GM13977 (cell line): Measurements from ENCODE around the gene OR51B2.
"Not testable (repeated sequence)": the region's sequence is repeated elsewhere in the genome, so short reads cannot be mapped to it uniquely, and the experiment has no call there.

ENCODE experiments used
- DNase-seq: peaks from one replicate; pipeline ENCODE4 v3.0.0; 2012; ENCODE audit warnings: low spot score
- in situ Hi-C: fragments of 300-500 bp; cut with MboI; formaldehyde crosslinking; loops from one replicate; pipeline ENCODE4 v1.12.0; 2022; ENCODE audit warnings: low sequenced_read_pairs, low pct_unique_long_range_greater_than_20kb, mixed read lengths, inconsistent platforms; ENCODE audit not compliant: unreplicated experiment
- TF ChIP-seq, protein P1 (sequence below): IDR thresholded peaks from 2 replicates; pipeline ENCODE4 v1.5.1; 2012; ENCODE audit warnings: mild to moderate bottlenecking, control low read depth; ENCODE audit not compliant: insufficient read depth; ENCODE audit errors: extremely low read depth, missing control alignments

OR51B2 gene

DNA sequence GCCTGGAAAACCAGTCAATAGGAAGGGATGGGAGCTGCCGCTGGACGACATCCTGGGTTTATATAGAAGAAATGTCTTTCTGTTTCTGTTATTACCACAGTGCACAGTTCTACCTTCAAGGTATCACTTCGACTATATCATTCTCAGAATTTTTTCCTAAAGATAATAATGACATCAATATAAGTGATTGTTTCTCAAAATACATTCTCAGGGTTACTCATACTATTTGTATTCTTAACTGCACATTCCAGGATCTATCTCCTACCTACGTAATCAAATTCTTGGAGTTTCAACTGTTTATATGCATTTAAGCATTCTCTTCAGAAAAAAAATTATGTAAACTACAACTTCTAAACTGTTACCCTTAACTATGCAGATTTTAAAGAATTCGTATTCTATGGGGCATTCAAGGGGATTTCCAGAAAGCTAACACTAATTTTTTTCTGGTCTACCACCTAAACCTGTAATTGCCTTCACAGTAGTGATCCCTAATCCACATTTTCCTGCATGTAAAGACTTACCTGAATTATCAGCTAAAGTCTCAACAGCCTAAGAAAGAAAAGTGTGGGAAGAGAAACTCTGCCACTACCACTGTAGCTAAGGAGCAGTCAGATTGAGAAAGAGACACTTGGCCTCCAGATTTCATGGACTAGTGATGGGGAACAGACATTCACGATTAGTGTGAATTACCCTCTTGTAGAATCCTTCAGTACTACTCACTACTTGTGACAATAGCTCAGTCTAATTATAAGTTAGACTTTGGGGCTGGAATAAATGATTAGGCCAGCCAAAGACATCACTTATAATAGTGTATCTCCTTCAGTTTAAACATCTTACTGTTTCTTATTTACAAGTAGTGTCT, 19.6 kb upstream of the OR51B2 start, which contains the start of gene OR51B5:
Gene OR51B5 (minus strand): TSS at position 51 of the 862 bp plus-strand sequence. CDS start 0 bp downstream, at position 51.
- in situ Hi-C loops: no loop called here
- no peak for DNase-seq
- TF ChIP-seq, protein P1, sequence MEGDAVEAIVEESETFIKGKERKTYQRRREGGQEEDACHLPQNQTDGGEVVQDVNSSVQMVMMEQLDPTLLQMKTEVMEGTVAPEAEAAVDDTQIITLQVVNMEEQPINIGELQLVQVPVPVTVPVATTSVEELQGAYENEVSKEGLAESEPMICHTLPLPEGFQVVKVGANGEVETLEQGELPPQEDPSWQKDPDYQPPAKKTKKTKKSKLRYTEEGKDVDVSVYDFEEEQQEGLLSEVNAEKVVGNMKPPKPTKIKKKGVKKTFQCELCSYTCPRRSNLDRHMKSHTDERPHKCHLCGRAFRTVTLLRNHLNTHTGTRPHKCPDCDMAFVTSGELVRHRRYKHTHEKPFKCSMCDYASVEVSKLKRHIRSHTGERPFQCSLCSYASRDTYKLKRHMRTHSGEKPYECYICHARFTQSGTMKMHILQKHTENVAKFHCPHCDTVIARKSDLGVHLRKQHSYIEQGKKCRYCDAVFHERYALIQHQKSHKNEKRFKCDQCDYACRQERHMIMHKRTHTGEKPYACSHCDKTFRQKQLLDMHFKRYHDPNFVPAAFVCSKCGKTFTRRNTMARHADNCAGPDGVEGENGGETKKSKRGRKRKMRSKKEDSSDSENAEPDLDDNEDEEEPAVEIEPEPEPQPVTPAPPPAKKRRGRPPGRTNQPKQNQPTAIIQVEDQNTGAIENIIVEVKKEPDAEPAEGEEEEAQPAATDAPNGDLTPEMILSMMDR: no peak

DNA sequence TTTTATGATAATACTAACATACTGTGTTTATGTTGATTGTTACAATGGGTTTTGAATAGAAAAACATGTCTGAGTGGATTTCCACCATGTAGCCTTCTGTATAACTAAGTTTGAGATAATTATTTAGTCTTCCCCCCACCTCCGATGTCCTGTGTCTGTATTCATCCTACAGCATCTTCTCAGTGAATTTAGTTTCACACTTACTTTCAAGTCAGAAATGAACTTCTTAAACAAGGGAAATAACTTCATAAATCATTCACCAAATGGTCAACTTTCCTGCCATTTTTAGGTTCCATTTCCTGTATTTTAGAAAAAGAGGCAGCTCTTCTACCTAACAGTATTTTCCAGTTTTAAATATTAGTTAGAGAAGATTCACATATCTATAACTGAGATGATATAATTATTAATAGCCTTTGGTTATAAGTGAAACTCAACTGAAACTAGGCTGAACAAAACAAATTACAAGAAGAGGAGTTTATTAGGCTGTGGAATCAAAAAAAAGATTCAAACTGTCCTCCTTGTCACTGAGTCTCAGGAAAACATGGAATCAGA, 15.8 kb upstream of the OR51B2 start:
- in situ Hi-C loops: no loop called here
- TF ChIP-seq, protein P1: no peak
- DNase-seq: no peak

DNA sequence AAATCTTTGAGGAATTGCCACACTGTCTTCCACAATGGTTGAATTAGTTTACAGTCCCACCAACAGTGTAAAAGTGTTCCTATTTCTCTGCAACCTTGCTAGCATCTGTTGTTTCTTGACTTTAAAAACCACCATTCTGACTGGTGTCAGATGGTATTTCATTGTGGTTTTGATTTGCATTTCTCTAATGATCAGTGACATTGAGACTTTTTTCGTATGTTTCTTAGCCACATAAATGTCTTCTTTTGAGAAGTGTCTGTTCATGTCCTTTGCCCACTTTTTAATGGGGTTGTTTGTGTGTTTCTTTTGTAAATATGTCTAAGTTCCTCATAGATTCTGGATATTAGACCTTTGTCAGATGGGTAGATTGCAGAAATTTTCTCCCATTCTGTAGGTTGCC, 13.2 kb upstream of the OR51B2 start:
- in situ Hi-C loops: not testable (repeated sequence)

DNA sequence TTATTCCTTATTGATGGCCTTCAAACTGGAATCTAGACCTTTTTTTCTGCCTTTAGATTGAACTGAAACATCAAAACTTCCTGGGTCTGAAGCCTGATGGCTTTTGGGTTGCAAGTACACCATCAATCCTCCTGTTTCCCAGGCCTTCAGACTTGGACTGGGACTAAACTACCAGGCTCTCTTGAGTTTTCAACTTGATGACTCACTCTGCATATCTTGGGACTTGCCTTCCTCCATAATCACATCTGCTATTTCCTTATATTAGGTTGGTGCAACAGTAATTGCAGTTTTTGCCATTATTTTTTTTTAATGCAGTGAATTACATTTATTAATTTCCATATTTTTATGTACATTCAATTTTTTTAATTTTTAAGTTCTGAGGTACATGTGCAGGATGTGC, 12.2 kb upstream of the OR51B2 start:
- TF ChIP-seq, protein P1: no peak
- DNase-seq: no peak
- in situ Hi-C loops: no loop called here

More for the DNA sequence above, 13.2 kb upstream of the OR51B2 start:
- not testable (repeated sequence) for DNase-seq

GRCh38 chr11:5335170-5335569, 11.1 kb upstream of the OR51B2 start:
- TF ChIP-seq, protein P1: no peak
- in situ Hi-C loops: no loop called here
- DNase-seq: no peak

- DNase-seq: no peak
- in situ Hi-C loops: no loop called here
Observed at GRCh38 chr11:5317292-5317691, 6.8 kb downstream of the OR51B2 start.

DNA sequence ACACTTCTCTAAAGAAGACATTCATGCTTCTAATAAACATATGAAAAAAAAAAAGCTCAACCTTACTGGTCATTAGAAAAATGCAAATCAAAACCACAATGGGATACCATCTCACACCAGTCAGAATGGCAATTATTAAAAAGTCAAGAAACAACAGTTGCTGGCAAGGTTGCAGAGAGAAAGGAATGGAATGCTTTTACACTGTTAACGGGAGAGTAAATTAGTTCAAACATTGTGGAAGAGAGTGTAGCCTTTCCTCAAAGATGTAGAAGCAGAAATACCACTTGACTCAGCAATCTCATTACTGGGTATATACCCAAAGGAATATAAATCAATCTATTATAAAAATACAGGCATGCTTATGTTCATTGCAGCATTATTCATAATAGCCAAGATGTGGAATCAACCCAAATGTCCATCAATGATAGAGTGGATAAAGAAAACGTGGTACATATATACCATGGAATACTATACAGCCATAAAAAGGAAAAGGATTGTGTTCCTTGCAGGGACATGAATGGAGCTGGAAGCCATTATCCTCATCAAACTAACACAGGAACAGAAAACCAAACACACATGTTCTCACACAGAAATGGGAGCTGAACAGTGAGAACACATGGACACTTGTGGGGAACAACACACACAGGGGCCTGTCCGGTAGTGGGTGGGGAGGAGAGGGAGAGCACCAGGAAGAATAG, 10.6 kb downstream of the OR51B2 start:
- DNase-seq, in situ Hi-C loops: not testable (repeated sequence)

More at GRCh38 chr11:5317292-5317691, 6.8 kb downstream of the OR51B2 start:
- TF ChIP-seq, protein P1: no peak
